IPS DF 6.9 (cell line): Measurements from ENCODE around the gene APOA5.
"Not testable (repeated sequence)": the region's sequence is repeated elsewhere in the genome, so short reads cannot be mapped to it uniquely, and the experiment has no call there.

Experiments used
- DNase-seq: peaks from one replicate; pipeline ENCODE4 v3.0.0-alpha.2; 2013; ENCODE audit warnings: low read depth, low spot score
- H3K27ac ChIP-seq: one replicate; pipeline ENCODE4 v1.5.1; 2013; ENCODE audit warnings: low read length, control low read depth
- H3K27me3 ChIP-seq: 2 replicates; pipeline ENCODE4 v1.6.1; 2013; ENCODE audit warnings: mild to moderate bottlenecking, low read length; ENCODE audit not compliant: control insufficient read depth, insufficient read depth
- H3K36me3 ChIP-seq: 2 replicates; pipeline ENCODE4 v1.6.1; 2013; ENCODE audit warnings: low read length; ENCODE audit not compliant: control insufficient read depth, insufficient read depth
- H3K4me1 ChIP-seq: 2 replicates; pipeline ENCODE4 v1.6.1; 2013; ENCODE audit warnings: low read length; ENCODE audit not compliant: control insufficient read depth, insufficient read depth
- H3K4me3 ChIP-seq: 2 replicates; pipeline ENCODE4 v1.5.1; 2013; ENCODE audit warnings: mild to moderate bottlenecking, low read length
- H3K9me3 ChIP-seq: 2 replicates; pipeline ENCODE4 v1.6.1; 2013; ENCODE audit warnings: low read length, inconsistent platforms; ENCODE audit not compliant: control insufficient read depth, insufficient read depth
- WGBS: extraction: QIAGEN DNeasy Blood & Tissue Kit; methylation state at CpG from one replicate; pipeline ENCODE4 v1.1.7; 2013; ENCODE audit warnings: mixed read lengths, missing lambda C conversion rate; ENCODE audit not compliant: insufficient read length, insufficient coverage; 5-methylcytosine and 5-hydroxymethylcytosine counted together

APOA5 gene, protein sequence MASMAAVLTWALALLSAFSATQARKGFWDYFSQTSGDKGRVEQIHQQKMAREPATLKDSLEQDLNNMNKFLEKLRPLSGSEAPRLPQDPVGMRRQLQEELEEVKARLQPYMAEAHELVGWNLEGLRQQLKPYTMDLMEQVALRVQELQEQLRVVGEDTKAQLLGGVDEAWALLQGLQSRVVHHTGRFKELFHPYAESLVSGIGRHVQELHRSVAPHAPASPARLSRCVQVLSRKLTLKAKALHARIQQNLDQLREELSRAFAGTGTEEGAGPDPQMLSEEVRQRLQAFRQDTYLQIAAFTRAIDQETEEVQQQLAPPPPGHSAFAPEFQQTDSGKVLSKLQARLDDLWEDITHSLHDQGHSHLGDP

DNA sequence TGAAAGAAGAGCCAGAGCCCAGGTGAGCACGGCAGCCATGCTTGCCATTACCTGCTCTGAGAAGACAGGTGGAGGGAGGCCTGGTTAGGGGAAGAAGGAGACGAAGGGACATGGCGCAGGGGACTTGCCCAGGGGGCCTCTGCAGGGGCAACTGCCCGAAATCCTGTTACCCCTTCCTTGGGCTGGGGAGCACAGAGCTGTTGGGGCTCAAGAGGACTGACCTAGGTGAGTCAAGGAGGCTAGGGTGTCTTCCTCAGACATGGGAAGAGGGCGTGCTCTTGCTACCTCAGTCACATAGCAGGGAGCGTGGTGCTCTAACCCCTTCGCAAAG, at the start of gene APOA5:
Gene APOA5, minus strand, starts transcription at position 67 of the 331 bp plus-strand sequence. Its CDS starts 19 bp downstream, at position 48.
- no peak for DNase-seq
- H3K4me3 ChIP-seq = no peak within 1 kb of the TSS
- H3K27ac ChIP-seq = no peak within 1 kb of the TSS
- WGBS = no CpG with 5 or more reads among the region's 7 CpGs
- no peaks in the 10 kb centered on the region for H3K27me3 ChIP-seq
- H3K36me3 ChIP-seq = no peaks in the 10 kb centered on the region
- H3K4me1 ChIP-seq = peaks cover 4% of the 10 kb centered on the region
- H3K9me3 ChIP-seq = no peaks in the 10 kb centered on the region

DNA sequence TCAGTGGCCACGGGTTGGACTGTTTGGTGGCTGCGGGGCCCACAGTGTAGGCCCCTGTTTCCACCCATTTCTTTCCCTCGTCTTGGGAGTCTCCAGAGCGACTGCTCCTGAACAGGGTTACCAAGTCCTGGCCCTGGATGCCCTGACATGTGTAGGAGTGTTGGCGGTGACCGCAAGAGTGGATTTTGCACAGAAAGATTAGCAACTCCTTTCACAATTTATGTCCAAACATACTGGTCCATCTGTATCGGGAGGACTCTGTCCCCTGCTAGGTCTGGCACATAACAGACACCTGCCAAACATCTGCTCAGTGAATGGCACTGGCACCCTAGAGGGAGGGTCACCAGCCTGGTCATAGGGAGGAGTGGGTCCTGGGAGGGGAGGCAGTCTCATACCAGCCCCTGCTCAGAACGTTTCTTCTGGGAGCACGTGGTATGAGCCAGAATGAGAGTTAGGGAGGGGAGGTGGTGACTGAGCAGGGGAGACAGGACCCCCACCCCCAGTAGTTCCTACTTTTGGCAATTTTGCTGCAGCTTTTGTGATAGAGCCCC, 49.1 kb upstream of the APOA5 start:
- Histone ChIP-seq H3K36me3 (peaks cover under 1% of the 10 kb centered on the region), H3K27ac (no peak overlapping the region), H3K4me3 (no peak overlapping the region), H3K9me3 (no peaks in the 10 kb centered on the region), H3K4me1 (peaks cover under 1% of the 10 kb centered on the region; the same call in 1 of the 2 replicates), H3K27me3 (no peaks in the 10 kb centered on the region)
- WGBS = no CpG with 5 or more reads among the region's 9 CpGs
- no peak for DNase-seq

DNA sequence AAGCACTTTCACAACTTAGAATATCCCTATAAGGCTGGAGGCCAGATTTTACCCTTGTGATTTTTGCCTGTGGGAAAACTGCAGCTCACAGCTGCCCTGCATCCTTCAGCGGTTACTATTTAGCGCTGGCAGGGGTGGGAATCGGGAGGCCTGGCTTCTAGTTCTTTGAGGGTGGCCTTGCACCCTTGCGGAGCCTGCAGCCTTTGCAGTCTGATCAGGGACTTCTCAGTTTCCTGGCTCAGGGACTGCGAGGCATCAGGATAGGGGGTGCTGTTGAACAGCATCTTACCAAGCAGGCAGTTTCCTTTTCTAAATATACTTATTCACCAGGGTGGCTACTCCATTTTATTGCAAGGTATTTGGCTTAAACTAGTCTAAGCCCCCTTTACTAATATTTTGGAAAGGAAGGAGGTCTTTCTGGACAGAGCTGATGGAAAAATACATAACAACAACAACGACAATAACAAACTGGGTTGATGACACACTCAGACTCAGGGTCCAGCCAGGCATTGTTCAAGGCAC, 48.6 kb upstream of the APOA5 start:
- WGBS = no CpG with 5 or more reads among the region's 6 CpGs
- H3K27me3 ChIP-seq = no peaks in the 10 kb centered on the region
- H3K4me3 ChIP-seq = no peak overlapping the region
- DNase-seq = no peak
- H3K9me3 ChIP-seq = no peaks in the 10 kb centered on the region
- H3K4me1 ChIP-seq = peaks cover 4% of the 10 kb centered on the region
- H3K36me3 ChIP-seq = no peaks in the 10 kb centered on the region
- no peak overlapping the region for H3K27ac ChIP-seq

DNA sequence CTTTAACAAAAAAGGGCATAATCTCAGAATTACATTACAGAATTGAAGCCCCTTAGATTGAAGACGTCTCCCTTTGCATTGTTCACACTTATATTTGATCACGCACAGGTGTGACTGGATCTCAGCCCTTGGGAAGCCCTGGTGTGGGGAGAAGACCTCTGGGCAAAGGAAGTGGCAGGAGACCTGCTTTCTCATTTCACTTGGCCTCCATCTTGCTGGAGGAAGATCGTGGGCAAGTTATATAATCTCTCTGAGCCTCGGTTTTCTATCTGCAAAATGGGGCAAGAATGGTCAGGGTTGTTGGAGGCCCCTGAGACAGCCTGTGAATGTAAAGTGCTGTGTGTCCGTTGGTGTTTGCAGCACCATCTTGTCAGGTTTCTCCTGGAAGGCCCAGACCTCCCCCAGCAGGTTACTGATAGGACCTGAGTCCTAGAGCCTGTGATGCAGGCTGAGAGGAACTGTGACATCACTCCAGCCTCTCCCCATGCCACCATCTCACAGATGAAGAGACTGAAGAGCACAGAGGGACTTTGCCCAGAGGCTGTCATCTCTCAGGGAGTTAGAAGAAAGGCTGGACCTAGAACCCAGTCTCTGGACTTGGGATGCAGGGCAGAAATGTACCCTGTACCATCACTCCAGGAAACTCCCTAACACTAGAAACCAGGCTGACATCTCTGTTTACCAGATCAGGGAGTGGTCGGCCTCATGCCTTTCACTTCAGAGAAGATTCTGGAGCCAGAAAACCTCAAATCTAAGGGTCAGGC, 46.8 kb upstream of the APOA5 start:
- no CpG with 5 or more reads among the region's 6 CpGs for WGBS
- Histone ChIP-seq H3K27ac (no peak overlapping the region), H3K36me3 (no peaks in the 10 kb centered on the region), H3K9me3 (no peaks in the 10 kb centered on the region), H3K4me3 (no peak overlapping the region), H3K27me3 (no peaks in the 10 kb centered on the region), H3K4me1 (peaks cover 4% of the 10 kb centered on the region)
- DNase-seq = no peak

DNA sequence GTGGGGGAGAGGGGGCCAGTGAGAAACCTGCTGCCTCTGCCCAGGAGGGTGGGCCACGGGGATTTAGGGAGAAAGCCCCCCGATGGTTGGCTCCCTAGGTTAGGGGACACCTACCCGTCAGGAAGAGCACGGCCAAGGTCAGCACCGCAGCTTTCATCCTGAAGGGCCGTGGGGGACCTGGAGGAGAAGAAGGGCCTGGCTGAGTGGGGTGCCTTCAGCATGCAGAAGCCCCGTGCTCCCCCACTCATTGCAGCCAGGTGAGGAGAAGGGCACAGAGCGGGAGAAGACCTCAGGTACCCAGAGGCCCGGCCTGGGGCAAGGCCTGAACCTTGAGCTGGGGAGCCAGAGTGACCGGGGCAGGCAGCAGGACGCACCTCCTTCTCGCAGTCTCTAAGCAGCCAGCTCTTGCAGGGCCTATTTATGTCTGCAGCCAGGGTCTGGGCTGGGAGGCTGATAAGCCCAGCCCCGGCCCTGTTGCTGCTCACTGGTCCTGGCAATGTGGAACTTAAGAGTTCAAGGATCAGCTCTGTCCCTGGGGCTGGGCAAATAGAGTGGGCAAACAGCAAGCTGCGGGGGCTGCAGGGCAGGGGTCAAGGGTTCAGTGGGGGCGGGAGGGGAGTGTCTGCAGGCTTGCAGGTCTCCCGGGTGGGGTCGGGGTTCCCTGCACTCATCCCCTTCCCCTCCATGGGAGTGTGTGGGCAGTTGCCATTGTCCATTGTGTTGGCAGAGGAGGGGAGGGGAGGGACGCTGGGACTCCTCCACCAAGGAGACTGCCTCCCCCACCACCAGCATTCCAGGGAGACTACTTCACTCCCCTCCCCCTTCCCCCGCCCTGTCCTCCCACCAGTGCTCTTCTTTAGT, 45.8 kb upstream of the APOA5 start, which contains the start of gene APOA1:
Gene APOA1, minus strand, starts transcription at position 392 of the 861 bp plus-strand sequence. Its CDS starts 235 bp downstream, at position 157.
- no peak for DNase-seq
- Histone ChIP-seq H3K27ac (no peak within 1 kb of the TSS), H3K9me3 (no peaks in the 10 kb centered on the region), H3K4me3 (no peak within 1 kb of the TSS), H3K27me3 (no peaks in the 10 kb centered on the region), H3K4me1 (peaks cover 4% of the 10 kb centered on the region), H3K36me3 (no peaks in the 10 kb centered on the region)
- WGBS = no CpG with 5 or more reads among the region's 19 CpGs

DNA sequence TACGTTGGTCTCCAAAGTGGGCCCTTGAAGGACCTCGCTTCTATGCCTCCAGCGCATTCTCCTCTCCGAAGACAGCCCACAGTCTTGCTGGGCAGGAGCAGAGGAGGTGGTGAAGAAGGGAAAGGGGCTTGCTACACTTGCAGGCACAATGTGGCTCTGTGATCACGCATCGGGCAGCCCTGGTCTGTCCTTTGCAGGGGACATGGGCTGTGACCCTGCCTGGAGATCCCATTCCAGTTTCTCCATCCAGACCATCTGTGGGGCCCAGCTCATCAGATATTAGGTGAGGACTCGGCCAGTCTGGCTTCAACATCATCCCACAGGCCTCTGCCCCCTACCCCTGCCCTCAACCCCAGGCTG, 44.9 kb upstream of the APOA5 start:
- Histone ChIP-seq H3K9me3 (no peaks in the 10 kb centered on the region), H3K4me1 (peaks cover 4% of the 10 kb centered on the region), H3K27ac (no peak overlapping the region), H3K36me3 (no peaks in the 10 kb centered on the region), H3K4me3 (no peak overlapping the region), H3K27me3 (no peaks in the 10 kb centered on the region)
- WGBS = no CpG with 5 or more reads among the region's 7 CpGs
- DNase-seq = no peak

DNA sequence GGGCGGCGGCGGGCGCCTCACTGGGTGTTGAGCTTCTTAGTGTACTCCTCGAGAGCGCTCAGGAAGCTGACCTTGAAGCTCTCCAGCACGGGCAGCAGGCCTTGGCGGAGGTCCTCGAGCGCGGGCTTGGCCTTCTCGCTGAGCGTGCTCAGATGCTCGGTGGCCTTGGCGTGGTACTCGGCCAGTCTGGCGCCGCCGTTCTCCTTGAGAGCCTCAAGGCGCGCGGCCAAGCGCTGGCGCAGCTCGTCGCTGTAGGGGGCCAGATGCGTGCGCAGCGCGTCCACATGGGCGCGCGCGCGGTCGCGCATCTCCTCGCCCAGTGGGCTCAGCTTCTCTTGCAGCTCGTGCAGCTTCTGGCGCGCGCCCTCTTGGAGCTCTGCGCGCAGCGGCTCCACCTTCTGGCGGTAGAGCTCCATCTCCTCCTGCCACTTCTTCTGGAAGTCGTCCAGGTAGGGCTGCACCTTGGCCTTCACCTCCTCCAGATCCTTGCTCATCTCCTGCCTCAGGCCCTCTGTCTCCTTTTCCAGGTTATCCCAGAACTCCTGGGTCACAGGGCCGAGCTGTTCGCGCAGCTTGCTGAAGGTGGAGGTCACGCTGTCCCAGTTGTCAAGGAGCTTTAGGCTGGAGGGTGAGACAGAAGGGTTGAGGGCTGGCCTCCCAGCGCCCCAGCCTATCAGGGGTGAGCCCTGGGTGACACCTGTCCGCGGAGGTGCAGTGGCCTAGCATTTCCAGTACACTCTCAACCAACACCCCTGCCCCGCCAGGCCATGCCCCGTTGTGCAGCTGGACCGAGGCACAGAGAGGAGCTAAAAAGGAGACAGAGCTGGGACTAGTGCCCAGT, 44.3 kb upstream of the APOA5 start:
- Histone ChIP-seq H3K9me3 (no peaks in the 10 kb centered on the region), H3K36me3 (no peaks in the 10 kb centered on the region), H3K27me3 (no peaks in the 10 kb centered on the region), H3K4me1 (peaks cover 4% of the 10 kb centered on the region), H3K4me3 (peak overlapping the region; percentile 63; the same call in 1 of the 2 replicates), H3K27ac (no peak overlapping the region)
- peak; percentile 82 for DNase-seq
- no CpG with 5 or more reads among the region's 57 CpGs for WGBS

DNA sequence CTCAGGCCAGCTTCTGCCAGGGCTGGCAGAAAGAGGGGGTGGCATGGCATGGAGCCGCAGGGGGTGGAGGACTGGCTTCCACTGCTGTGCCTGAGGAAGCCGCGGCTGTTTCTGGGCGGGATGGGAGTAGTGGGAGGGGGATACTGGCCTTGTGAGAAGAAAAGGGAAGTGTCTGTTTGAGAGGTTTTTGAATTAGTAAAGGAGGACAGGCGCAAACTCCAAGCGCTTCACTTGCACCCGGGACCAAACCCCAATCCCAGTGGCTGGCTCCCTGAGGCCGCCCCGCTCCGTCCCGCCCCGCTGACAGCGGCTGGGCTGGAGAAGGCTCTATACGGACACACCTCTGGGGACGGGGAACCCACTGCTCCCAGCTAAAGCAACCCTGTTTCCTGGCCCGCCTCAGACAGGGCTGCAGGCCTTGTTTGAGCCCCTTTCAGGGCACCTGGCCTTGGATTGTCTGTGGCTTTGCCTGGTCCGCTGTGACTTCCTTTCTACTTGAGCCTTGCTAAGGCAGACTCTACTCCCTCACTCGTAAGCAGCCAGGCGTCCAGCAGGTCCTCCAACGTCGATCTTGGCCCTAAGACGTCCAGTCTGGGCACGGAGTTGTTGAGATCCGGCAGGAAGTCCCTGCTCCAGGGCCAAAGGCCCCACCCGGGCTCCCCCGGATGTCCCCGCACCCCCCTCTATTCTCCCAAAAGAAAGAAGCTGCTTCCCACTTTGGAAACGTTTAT, 43.5 kb upstream of the APOA5 start:
- Histone ChIP-seq H3K36me3 (no peaks in the 10 kb centered on the region), H3K27ac (no peak overlapping the region), H3K4me1 (peaks cover 4% of the 10 kb centered on the region), H3K4me3 (peak overlapping the region; percentile 63; the same call in 1 of the 2 replicates), H3K9me3 (no peaks in the 10 kb centered on the region), H3K27me3 (no peaks in the 10 kb centered on the region)
- WGBS = no CpG with 5 or more reads among the region's 28 CpGs
- no peak for DNase-seq

DNA sequence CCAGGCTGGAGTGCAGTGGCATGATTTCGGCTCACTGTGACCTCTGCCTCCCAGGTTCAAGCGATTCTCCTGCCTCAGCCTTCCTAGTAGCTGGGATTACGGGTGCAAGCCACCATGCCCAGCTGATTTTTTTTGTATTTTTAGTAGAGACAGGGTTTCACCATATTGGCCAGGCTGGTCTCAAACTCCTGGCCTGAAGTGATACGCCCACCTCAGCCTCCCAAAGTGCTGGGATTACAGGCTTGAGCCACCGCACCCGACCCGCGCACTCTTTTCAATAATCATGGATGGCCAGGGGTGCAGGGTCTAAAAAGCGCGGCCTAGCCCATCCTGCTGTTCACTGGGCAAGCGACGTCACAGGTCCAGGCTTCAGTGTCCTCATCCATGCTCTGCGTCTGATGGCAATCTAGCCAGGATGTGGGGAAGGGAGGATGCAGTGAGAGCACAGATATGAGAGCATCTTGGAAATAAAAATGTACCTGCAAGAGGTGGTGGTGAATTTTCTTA, 42.9 kb upstream of the APOA5 start:
- not testable (repeated sequence) for H3K4me3 ChIP-seq, H3K4me1 ChIP-seq, H3K27ac ChIP-seq, H3K27me3 ChIP-seq, H3K9me3 ChIP-seq, DNase-seq, H3K36me3 ChIP-seq
- WGBS = no CpG with 5 or more reads among the region's 13 CpGs
